Lower leg skin (tissue), 3 donors: ENCODE data around the gene FASTKD3.

ENCODE experiments used
- CTCF ChIP-seq, 3 donors: fragments of 450-650 bp; IDR thresholded peaks; one replicate each; pipeline ENCODE4 v1.5.1; 2016; ENCODE audit warnings: antibody characterized with exemption in 3 of 3, mild to moderate bottlenecking in 3 of 3, moderate library complexity in 2 of 3
- POLR2A ChIP-seq, 2 donors: fragments of 450-650 bp; IDR thresholded peaks; one replicate each; pipeline ENCODE4 v1.6.1; 2016 to 2017; ENCODE audit warnings: antibody characterized with exemption in 2 of 2, mild to moderate bottlenecking in 1 of 2, moderate library complexity in 1 of 2

- no peak for TF ChIP-seq CTCF (IDR thresholded peaks at IDR 0.05)
- TF ChIP-seq POLR2A (IDR thresholded peaks at IDR 0.05): no peak
Observed at GRCh38 chr5:7857926-7858632, 10.8 kb downstream of the FASTKD3 start.
